ENCODE data around the gene BMPR1A. TPM values are rescaled to one million over a fixed set of nuclear protein-coding genes. Genes with fewer than 3 reads are reported as not detected.

BMPR1A gene
- total RNA-seq, 8 experiments from 2014 or later, result 15.8 to 44.1 (median 27.9) TPM

- H3K27ac ChIP-seq, result no peak overlapping the region
- WGBS, 10 experiments, result 80 to 100% methylated on average over 1 to 2 of the region's 7 CpGs; no CpG with 5 or more reads in 8 of the 10 experiments
- peaks cover 43 to 54% of the 10 kb centered on the region in 2 donors for H3K4me1 ChIP-seq (replicated peaks in 1 of 2)
- no peak for ATAC-seq (replicated peaks in 6 of 8)
- no peak overlapping the region for H3K4me3 ChIP-seq
- in situ Hi-C loops (cut with MboI; ENCODE audit: low pct_unique_long_range_greater_than_20kb in 2 of 9, low sequenced_read_pairs in 9 of 9, unreplicated experiment in 9 of 9), result no loop called here
Observed at GRCh38 chr10:86962136-86962980, 205.9 kb downstream of the BMPR1A start.

DNA sequence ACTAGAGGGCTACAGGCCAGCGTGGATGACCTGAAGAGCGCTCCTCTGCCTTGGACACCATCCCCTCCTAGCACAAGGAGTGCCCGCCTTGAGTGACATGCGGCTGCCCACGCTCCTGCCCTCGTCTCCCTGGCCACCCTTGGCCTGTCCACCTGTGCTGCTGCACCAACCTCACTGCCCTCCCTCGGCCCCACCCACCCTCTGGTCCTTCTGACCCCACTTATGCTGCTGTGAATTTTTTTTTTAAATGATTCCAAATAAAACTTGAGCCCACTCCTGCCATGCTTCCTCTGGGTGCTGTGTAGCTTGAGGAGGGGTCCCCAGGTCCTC, 206.5 kb downstream of the BMPR1A start:
- ATAC-seq (replicated peaks in 6 of 8), result no peak
- no peak overlapping the region for H3K4me3 ChIP-seq
- no CpG with 5 or more reads among the region's 7 CpGs for WGBS, 10 experiments
- H3K4me1 ChIP-seq (replicated peaks in 1 of 2), result peaks cover 37 to 48% of the 10 kb centered on the region in 2 donors
- H3K27ac ChIP-seq, result no peak overlapping the region
- in situ Hi-C loops (cut with MboI; ENCODE audit: low pct_unique_long_range_greater_than_20kb in 2 of 9, low sequenced_read_pairs in 9 of 9, unreplicated experiment in 9 of 9), result no loop called here

- Histone ChIP-seq H3K27ac (no peak overlapping the region), H3K4me1 (replicated peaks in 1 of 2) (peaks cover 34 to 44% of the 10 kb centered on the region in 2 donors), H3K4me3 (no peak overlapping the region)
- no peak for ATAC-seq (replicated peaks in 6 of 8)
- WGBS, 10 experiments, result 100% methylated on average over 1 of the region's 12 CpGs; no CpG with 5 or more reads in 9 of the 10 experiments
- in situ Hi-C loops (cut with MboI; ENCODE audit: low pct_unique_long_range_greater_than_20kb in 2 of 9, low sequenced_read_pairs in 9 of 9, unreplicated experiment in 9 of 9), result no loop called here
Observed at GRCh38 chr10:86963341-86963919, 207.0 kb downstream of the BMPR1A start.

DNA sequence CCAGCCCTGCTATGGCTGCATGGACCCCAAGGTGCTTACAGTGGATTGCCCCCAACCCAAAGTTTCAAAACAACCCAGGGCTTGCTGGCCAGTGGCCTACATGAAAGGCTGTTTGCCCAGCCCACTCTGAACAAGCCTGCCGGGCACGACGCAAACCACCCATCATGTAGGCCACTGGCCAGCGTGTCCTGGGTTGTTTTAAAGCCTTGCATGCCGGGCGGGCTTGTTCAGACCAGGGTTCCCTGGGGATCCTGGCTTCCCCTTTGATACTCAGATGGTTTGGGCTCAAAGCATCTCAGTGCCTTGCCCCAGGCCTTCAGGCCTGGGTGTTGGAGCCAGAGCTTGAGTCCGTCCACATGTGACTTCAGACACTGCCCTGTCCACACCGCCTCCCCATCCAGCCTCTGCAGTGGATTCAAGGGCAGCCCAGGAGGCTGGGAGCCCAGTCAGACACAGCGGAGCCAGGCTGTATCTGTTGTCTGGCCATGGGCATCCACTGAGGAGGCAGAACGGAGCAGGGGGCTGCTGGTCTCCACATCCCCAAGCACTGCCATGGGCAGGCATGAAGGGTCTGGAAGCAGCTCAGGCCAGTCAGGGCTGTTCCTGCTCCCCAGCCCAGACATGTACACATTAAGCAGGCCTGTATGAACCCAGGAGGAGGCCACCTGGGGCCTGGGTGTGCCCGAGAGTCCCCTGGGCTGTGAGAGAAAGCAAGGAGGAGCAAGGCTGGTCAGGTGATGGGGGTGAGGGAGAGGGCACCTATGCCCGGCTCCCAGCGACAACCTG, 207.8 kb downstream of the BMPR1A start:
- Histone ChIP-seq H3K27ac (no peak overlapping the region), H3K4me1 (replicated peaks in 1 of 2) (peaks cover 34 to 38% of the 10 kb centered on the region in 2 donors), H3K4me3 (no peak overlapping the region)
- 40 to 100% (median 83%) methylated on average over 1 to 5 of the region's 13 CpGs; no CpG with 5 or more reads in 2 of the 10 experiments for WGBS, 10 experiments
- ATAC-seq (replicated peaks in 6 of 8), result peak in 1 of 8 experiments; percentile 3
- in situ Hi-C loops (cut with MboI; ENCODE audit: low pct_unique_long_range_greater_than_20kb in 2 of 9, low sequenced_read_pairs in 9 of 9, unreplicated experiment in 9 of 9), result no loop called here

DNA sequence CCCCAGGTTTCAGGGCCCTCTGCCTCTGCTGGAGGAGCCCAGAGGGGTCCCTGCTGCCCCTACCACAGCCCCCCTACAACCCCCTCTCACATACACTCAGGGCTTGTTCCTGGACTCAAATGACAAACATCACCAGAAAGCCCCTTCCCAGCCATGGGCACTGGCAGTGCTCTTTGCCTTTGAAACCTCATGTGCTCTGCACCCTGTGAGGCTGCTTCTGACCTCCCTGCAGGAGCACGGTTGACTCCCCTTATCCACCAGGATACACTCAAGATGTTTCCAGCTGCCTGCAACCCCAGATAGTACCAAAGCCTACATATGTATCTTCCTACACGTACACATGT, 208.4 kb downstream of the BMPR1A start:
- H3K27ac ChIP-seq, result no peak overlapping the region
- WGBS, 10 experiments, result 92 to 100% (median 100%) methylated on average over 1 to 2 of the region's 2 CpGs; no CpG with 5 or more reads in 4 of the 10 experiments
- no peak overlapping the region for H3K4me3 ChIP-seq
- H3K4me1 ChIP-seq (replicated peaks in 1 of 2), result peaks cover 32 to 38% of the 10 kb centered on the region in 2 donors
- ATAC-seq (replicated peaks in 6 of 8), result no peak
- in situ Hi-C loops (cut with MboI; ENCODE audit: low pct_unique_long_range_greater_than_20kb in 2 of 9, low sequenced_read_pairs in 9 of 9, unreplicated experiment in 9 of 9), result no loop called here

DNA sequence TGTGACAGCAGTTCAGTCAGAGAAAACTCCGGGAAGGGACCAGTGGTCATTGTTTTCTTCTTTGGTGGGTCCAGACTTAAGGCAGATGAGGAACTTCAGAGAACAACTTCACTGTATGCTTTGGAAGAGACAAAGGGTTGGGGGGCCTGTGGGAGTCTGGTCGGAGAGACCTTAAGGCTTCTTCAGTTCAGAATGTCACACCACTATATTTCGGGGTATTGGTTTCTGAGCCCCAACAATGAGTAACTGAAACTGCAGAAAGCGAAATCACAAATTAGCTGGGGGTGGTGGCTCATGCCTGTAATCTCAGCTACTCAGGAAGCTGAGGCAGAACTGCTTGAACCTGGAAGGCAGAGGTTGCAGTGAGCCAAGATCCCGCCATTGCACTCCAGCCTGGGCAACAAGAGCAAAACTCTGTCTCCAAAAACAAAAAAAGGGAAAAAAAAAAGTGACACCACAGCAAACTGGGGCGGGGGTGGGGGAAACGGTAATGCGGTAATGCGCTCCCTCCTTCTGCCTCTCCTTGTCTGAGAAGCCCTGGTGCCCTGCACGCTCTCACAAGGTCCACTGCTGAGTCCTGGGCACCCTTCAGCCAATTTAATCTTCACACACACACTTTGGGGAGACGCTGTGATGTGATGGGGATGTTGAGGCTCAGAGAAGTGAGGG, 209.7 kb downstream of the BMPR1A start:
- in situ Hi-C loops (cut with MboI; ENCODE audit: low pct_unique_long_range_greater_than_20kb in 2 of 9, low sequenced_read_pairs in 9 of 9, unreplicated experiment in 9 of 9), result no loop called here
- WGBS, 10 experiments, result 41 to 81% (median 73%) methylated on average over 1 to 7 of the region's 11 CpGs; no CpG with 5 or more reads in 2 of the 10 experiments
- Histone ChIP-seq H3K4me3 (no peak overlapping the region), H3K27ac (peak overlapping the region; percentile 16 to 68), H3K4me1 (replicated peaks in 1 of 2) (peaks cover 26 to 38% of the 10 kb centered on the region in 2 donors)
- peak in 1 of 8 experiments; percentile 1 for ATAC-seq (replicated peaks in 6 of 8)

DNA sequence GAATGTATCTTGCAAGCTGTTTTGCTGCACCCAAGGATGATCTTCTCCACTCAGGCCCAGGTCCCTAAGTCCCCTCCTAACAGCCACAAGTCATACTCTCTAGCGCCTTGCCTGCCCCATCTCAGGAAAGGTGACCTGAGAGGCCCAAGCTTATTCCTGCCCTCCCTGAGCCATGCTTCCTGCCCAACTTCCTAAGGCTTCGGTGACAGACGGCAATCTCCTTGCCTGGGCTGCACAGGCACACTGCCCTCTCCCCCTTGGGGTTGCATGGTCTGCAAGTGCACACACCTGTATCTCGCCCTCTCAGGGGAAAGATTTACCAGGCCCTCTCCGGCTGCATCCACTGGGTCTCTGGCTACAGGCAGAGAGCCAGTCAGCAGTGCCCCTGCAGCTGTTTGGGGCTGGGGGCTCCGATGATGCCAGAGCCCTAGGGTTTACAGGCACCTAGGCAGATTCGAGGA, 211.1 kb downstream of the BMPR1A start:
- in situ Hi-C loops (cut with MboI; ENCODE audit: low pct_unique_long_range_greater_than_20kb in 2 of 9, low sequenced_read_pairs in 9 of 9, unreplicated experiment in 9 of 9), result no loop called here
- no peak overlapping the region for H3K27ac ChIP-seq
- WGBS, 10 experiments, result 34 to 94% (median 80%) methylated on average over 1 to 5 of the region's 7 CpGs; no CpG with 5 or more reads in 6 of the 10 experiments
- peaks cover 25 to 41% of the 10 kb centered on the region in 2 donors for H3K4me1 ChIP-seq (replicated peaks in 1 of 2)
- H3K4me3 ChIP-seq, result no peak overlapping the region
- no peak for ATAC-seq (replicated peaks in 6 of 8)

- Histone ChIP-seq H3K27ac (no peak within 1 kb of the TSS), H3K4me1 (replicated peaks in 1 of 2) (peaks cover 25 to 50% of the 10 kb centered on the region in 2 donors), H3K4me3 (no peak within 1 kb of the TSS)
- ATAC-seq (replicated peaks in 6 of 8), result peak in 3 of 8 experiments; percentile 2 to 7 (median 3)
- in situ Hi-C loops (cut with MboI; ENCODE audit: low pct_unique_long_range_greater_than_20kb in 2 of 9, low sequenced_read_pairs in 9 of 9, unreplicated experiment in 9 of 9), result no loop called here
- 4 to 100% (median 80%) methylated on average over 1 to 14 of the region's 59 CpGs; no CpG with 5 or more reads in 5 of the 10 experiments for WGBS, 10 experiments
Observed at GRCh38 chr10:86968271-86968993, 212.0 kb downstream of the BMPR1A start, which contains the start of gene ADIRF. Gene ADIRF, plus strand, starts transcription at chr10:86968482. Its CDS starts 63 bp downstream, at chr10:86968545.

GRCh38 chr10:86968994-86969355, 212.6 kb downstream of the BMPR1A start:
- in situ Hi-C loops (cut with MboI; ENCODE audit: low pct_unique_long_range_greater_than_20kb in 2 of 9, low sequenced_read_pairs in 9 of 9, unreplicated experiment in 9 of 9), result no loop called here
- 0 to 100% (median 84%) methylated on average over 1 to 7 of the region's 9 CpGs; no CpG with 5 or more reads in 4 of the 10 experiments for WGBS, 10 experiments
- Histone ChIP-seq H3K27ac (no peak overlapping the region), H3K4me3 (no peak overlapping the region), H3K4me1 (replicated peaks in 1 of 2) (peaks cover 25 to 50% of the 10 kb centered on the region in 2 donors)
- ATAC-seq (replicated peaks in 6 of 8), result no peak

GRCh38 chr10:86969421-86970041, 213.1 kb downstream of the BMPR1A start:
- WGBS, 10 experiments, result 50 to 60% (median 60%) methylated on average over 1 to 3 of the region's 8 CpGs; no CpG with 5 or more reads in 7 of the 10 experiments
- H3K4me1 ChIP-seq (replicated peaks in 1 of 2), result peaks cover 25 to 50% of the 10 kb centered on the region in 2 donors
- H3K27ac ChIP-seq, result peak overlapping the region in 1 of 2 donors; percentile 32
- ATAC-seq (replicated peaks in 6 of 8), result peak in 5 of 8 experiments; percentile 1 to 44 (median 10)
- H3K4me3 ChIP-seq, result no peak overlapping the region
- in situ Hi-C loops (cut with MboI; ENCODE audit: low pct_unique_long_range_greater_than_20kb in 2 of 9, low sequenced_read_pairs in 9 of 9, unreplicated experiment in 9 of 9), result no loop called here

DNA sequence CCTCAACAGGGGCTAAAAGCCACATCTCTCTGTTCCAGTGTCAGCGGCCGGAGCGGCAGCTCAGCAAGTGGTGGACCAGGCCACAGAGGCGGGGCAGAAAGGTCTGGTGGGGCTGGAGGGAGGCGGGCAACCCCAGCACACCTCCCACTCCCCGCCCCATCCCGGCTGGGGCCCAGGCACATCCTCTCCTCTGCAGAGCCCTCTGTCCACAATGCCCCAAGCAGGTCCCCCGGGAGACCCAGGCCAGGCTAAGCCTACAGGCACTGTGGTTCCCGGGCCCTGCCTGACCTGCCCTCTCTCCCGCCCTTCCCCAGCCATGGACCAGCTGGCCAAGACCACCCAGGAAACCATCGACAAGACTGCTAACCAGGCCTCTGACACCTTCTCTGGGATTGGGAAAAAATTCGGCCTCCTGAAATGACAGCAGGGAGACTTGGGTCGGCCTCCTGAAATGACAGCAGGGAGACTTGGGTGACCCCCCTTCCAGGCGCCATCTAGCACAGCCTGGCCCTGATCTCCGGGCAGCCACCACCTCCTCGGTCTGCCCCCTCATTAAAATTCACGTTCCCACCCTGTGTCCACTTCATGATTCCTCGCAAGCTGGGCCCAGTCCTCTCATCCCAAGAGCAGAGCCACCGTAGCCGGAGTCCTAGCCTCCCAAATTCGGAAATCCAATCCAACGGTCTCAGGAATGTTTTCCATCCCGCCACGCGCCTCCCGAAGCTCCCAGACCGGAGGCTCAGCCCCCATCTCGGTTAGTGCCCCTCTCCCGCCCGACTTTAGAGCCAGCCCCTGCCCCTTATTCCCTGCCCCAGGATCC, 214.0 kb downstream of the BMPR1A start:
- Histone ChIP-seq H3K4me3 (peak overlapping the region in 2 of 5 donors; percentile 1 to 26), H3K4me1 (replicated peaks in 1 of 2) (peaks cover 25 to 50% of the 10 kb centered on the region in 2 donors), H3K27ac (peak overlapping the region in 1 of 2 donors; percentile 32)
- peak in 7 of 8 experiments; percentile 4 to 45 (median 18) for ATAC-seq (replicated peaks in 6 of 8)
- WGBS, 10 experiments, result 31 to 50% (median 36%) methylated on average over 4 to 5 of the region's 30 CpGs; no CpG with 5 or more reads in 7 of the 10 experiments
- in situ Hi-C loops (cut with MboI; ENCODE audit: low pct_unique_long_range_greater_than_20kb in 2 of 9, low sequenced_read_pairs in 9 of 9, unreplicated experiment in 9 of 9), result no loop called here

All from motor neuron (in vitro differentiated cells).